SU-DHL-6 (cell line): ENCODE results near the gene GDA.
"Not testable (repeated sequence)": the region's sequence is repeated elsewhere in the genome, so short reads cannot be mapped to it uniquely, and the experiment has no call there.

ENCODE experiments used
- EZH2phosphoT487 ChIP-seq: fragments of 200-600 bp; sonication (generic), shearing (Covaris generic); conservative IDR thresholded peaks from 2 replicates; pipeline ENCODE4 v1.6.1; 2018; ENCODE audit warnings: mild to moderate bottlenecking, antibody characterized with exemption, low read length, moderate library complexity, mixed read lengths
- TF ChIP-seq, protein P1 (sequence below): fragments of 200-600 bp; sonication (generic); IDR thresholded peaks from one replicate; pipeline ENCODE4 v1.5.1; 2017; ENCODE audit warnings: antibody characterized with exemption, mild to moderate bottlenecking, low read length, moderate library complexity; ENCODE audit not compliant: insufficient read depth, poor library complexity, severe bottlenecking

DNA sequence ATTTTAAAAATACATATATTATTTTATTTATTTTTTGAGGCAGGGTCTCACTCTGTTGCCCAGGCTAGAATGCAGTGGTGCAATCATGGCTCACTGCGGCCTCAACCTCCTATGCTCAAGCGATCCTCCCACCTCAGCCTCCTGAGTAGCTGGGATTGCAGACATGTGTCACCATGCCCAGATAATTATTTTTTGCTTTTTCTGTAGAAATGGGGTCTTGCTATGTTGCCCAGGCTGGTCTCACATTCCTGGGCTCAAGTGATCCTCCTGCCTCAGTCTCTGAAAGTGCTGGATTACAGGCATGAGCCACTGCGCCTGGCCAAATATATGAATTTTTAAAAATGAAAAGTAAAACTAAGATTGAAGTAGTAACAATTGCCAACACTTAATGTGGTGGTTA, 121.1 kb downstream of the GDA start:
- TF ChIP-seq, protein P1, sequence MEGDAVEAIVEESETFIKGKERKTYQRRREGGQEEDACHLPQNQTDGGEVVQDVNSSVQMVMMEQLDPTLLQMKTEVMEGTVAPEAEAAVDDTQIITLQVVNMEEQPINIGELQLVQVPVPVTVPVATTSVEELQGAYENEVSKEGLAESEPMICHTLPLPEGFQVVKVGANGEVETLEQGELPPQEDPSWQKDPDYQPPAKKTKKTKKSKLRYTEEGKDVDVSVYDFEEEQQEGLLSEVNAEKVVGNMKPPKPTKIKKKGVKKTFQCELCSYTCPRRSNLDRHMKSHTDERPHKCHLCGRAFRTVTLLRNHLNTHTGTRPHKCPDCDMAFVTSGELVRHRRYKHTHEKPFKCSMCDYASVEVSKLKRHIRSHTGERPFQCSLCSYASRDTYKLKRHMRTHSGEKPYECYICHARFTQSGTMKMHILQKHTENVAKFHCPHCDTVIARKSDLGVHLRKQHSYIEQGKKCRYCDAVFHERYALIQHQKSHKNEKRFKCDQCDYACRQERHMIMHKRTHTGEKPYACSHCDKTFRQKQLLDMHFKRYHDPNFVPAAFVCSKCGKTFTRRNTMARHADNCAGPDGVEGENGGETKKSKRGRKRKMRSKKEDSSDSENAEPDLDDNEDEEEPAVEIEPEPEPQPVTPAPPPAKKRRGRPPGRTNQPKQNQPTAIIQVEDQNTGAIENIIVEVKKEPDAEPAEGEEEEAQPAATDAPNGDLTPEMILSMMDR: not testable (repeated sequence)
- not testable (repeated sequence) for TF ChIP-seq EZH2phosphoT487
